ENCODE results near the gene PREB. TPM values are rescaled to one million over a fixed set of nuclear protein-coding genes. Genes with fewer than 3 reads are reported as not detected.

The PREB gene
- total RNA-seq, 4 donors from 2014 or later, result 40.0 to 55.3 (median 47.1) TPM

DNA sequence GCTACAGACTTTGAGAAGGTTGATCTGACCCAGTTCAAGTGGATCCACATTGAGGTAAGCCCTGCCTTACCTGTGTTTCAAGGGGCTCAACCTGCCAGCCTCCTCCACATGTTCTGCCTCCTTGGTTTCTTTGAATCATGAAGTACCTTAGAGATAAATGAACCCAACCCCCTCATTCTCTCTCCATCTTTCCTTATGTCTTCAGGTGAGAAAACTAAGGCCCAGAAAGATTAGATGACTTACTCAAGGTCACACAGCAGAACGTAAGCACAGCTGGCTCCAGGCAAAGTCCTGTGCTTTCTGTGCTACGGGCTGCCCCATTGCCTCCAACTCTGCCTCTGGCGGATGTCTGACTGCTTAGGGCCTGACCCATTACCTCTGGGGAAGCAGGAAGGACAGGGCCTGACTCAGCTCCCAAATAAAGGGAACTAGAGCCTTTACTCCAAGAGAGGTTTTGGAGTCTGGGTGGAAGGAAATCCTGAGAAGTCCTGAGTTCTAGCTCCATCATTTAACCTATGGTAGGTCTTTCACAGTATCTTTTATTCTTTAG lies 37.6 kb downstream of the PREB start:
- no peak for DNase-seq (ENCODE audit: low spot score in 2 of 2)
- Histone ChIP-seq H3K27me3 (no peaks in the 10 kb centered on the region), H3K4me1 (peaks cover 10% of the 10 kb centered on the region), H3K27ac (no peak overlapping the region), H3K36me3 (no peaks in the 10 kb centered on the region), H3K9me3 (no peaks in the 10 kb centered on the region), H3K4me3 (no peak overlapping the region)
- TF ChIP-seq EP300 (IDR thresholded peaks at IDR 0.05) (no peak), POLR2AphosphoS5 (IDR thresholded peaks at IDR 0.05) (no peak), POLR2A (IDR thresholded peaks at IDR 0.05) (no peak)
- TF ChIP-seq, protein P1, sequence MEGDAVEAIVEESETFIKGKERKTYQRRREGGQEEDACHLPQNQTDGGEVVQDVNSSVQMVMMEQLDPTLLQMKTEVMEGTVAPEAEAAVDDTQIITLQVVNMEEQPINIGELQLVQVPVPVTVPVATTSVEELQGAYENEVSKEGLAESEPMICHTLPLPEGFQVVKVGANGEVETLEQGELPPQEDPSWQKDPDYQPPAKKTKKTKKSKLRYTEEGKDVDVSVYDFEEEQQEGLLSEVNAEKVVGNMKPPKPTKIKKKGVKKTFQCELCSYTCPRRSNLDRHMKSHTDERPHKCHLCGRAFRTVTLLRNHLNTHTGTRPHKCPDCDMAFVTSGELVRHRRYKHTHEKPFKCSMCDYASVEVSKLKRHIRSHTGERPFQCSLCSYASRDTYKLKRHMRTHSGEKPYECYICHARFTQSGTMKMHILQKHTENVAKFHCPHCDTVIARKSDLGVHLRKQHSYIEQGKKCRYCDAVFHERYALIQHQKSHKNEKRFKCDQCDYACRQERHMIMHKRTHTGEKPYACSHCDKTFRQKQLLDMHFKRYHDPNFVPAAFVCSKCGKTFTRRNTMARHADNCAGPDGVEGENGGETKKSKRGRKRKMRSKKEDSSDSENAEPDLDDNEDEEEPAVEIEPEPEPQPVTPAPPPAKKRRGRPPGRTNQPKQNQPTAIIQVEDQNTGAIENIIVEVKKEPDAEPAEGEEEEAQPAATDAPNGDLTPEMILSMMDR (IDR thresholded peaks at IDR 0.05), result no peak
- WGBS, result 82% methylated on average over 3 of the region's 3 CpGs

- no peak overlapping the region for H3K27ac ChIP-seq
These were observed 38.4 kb downstream of the PREB start for GRCh38 chr2:27095745-27096651.

GRCh38 chr2:27095427-27095744 lies 39.0 kb downstream of the PREB start:
- no peak for TF ChIP-seq POLR2AphosphoS5 (IDR thresholded peaks at IDR 0.05)
- TF ChIP-seq, protein P1 (IDR thresholded peaks at IDR 0.05), result no peak
- no peak for TF ChIP-seq EP300 (IDR thresholded peaks at IDR 0.05)
- TF ChIP-seq POLR2A (IDR thresholded peaks at IDR 0.05), result no peak
- Histone ChIP-seq H3K27me3 (no peaks in the 10 kb centered on the region), H3K36me3 (no peaks in the 10 kb centered on the region), H3K27ac (no peak overlapping the region), H3K4me3 (no peak overlapping the region), H3K9me3 (no peaks in the 10 kb centered on the region), H3K4me1 (peaks cover 10% of the 10 kb centered on the region)
- no peak for DNase-seq (ENCODE audit: low spot score in 2 of 2)
- no CpG with 5 or more reads among the region's 2 CpGs for WGBS

More at GRCh38 chr2:27095745-27096651, 38.4 kb downstream of the PREB start:
- DNase-seq (ENCODE audit: low spot score in 2 of 2), result no peak
- TF ChIP-seq POLR2AphosphoS5 (IDR thresholded peaks at IDR 0.05) (no peak), POLR2A (IDR thresholded peaks at IDR 0.05) (no peak), EP300 (IDR thresholded peaks at IDR 0.05) (no peak)
- TF ChIP-seq, protein P1 (IDR thresholded peaks at IDR 0.05), result no peak
- WGBS, result 10% methylated on average over 10 of the region's 18 CpGs
- no peaks in the 10 kb centered on the region for H3K36me3 ChIP-seq
- no peaks in the 10 kb centered on the region for H3K27me3 ChIP-seq
- H3K4me3 ChIP-seq, result peak overlapping the region; percentile 37
- H3K4me1 ChIP-seq, result peaks cover 10% of the 10 kb centered on the region
- no peaks in the 10 kb centered on the region for H3K9me3 ChIP-seq

DNA sequence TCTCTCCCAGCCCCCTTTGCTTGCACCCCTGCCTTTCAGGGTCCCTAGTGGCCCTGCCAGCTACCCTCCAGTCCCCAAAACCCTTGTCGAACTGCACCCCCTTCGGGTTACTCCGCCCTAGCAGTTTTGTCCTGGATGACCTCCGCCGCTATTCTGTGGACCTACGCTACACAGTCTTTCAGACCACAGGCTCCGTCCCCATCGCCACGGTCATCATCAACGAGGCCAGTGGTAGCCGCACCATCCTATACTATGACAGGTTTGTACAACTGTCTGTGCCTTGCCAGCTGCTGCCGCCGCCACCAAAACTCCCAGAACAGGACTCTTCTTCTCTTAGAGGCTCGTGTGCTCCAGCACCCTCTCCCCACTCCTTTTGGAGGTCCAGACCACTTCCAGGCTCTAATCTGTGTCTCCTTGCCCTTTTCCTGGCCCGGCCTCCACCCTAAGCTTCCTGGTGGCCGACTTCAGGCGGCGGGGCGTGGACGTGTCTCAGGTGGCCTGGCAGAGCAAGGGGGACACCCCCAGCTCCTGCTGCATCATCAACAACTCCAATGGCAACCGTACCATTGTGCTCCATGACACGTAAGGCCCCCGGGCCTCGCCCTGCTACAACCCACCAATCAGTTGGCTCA lies 40.0 kb downstream of the PREB start:
- Histone ChIP-seq H3K4me1 (peaks cover 10% of the 10 kb centered on the region), H3K27me3 (no peaks in the 10 kb centered on the region), H3K27ac (no peak overlapping the region), H3K9me3 (no peaks in the 10 kb centered on the region), H3K4me3 (no peak overlapping the region), H3K36me3 (no peaks in the 10 kb centered on the region)
- WGBS, result 93% methylated on average over 24 of the region's 24 CpGs
- TF ChIP-seq POLR2A (IDR thresholded peaks at IDR 0.05) (no peak), EP300 (IDR thresholded peaks at IDR 0.05) (no peak)
- no peak for DNase-seq (ENCODE audit: low spot score in 2 of 2)

GRCh38 chr2:27093430-27094352 lies 40.7 kb downstream of the PREB start:
- WGBS, result 85% methylated on average over 5 of the region's 6 CpGs
- DNase-seq (ENCODE audit: low spot score in 2 of 2), result no peak
- TF ChIP-seq POLR2AphosphoS5 (IDR thresholded peaks at IDR 0.05), result no peak
- TF ChIP-seq POLR2A (IDR thresholded peaks at IDR 0.05), result no peak
- no peak for TF ChIP-seq EP300 (IDR thresholded peaks at IDR 0.05)
- TF ChIP-seq, protein P1 (IDR thresholded peaks at IDR 0.05), result no peak
- peaks cover 10% of the 10 kb centered on the region for H3K4me1 ChIP-seq
- no peak overlapping the region for H3K4me3 ChIP-seq
- H3K36me3 ChIP-seq, result no peaks in the 10 kb centered on the region
- no peaks in the 10 kb centered on the region for H3K9me3 ChIP-seq
- no peaks in the 10 kb centered on the region for H3K27me3 ChIP-seq
- H3K27ac ChIP-seq, result no peak overlapping the region
